HG02970 (cell line): Measurements from ENCODE around the gene JPH2.

Experiments used
- ATAC-seq: cut with Tn5 transposase; IDR thresholded peaks from one replicate; pipeline ENCODE4 v1.9.1; 2021; ENCODE audit warnings: mild to moderate bottlenecking, moderate library complexity, moderate number of reproducible peaks; ENCODE audit not compliant: unreplicated experiment, low FRiP score

Gene JPH2

GRCh38 chr20:44188752-44189151, 1.8 kb upstream of the JPH2 start:
- ATAC-seq = no peak

GRCh38 chr20:44187772-44188709, 1.1 kb upstream of the JPH2 start:
- ATAC-seq = no peak

- ATAC-seq = no peak
These were observed 324 bp downstream of the JPH2 start for GRCh38 chr20:44186674-44187053.

GRCh38 chr20:44186201-44186600, 787 bp downstream of the JPH2 start:
- no peak for ATAC-seq

GRCh38 chr20:44185574-44185973, 1.4 kb downstream of the JPH2 start:
- ATAC-seq = no peak

GRCh38 chr20:44183282-44183681, 3.7 kb downstream of the JPH2 start:
- ATAC-seq = no peak

- no peak for ATAC-seq
These were observed 4.1 kb downstream of the JPH2 start for GRCh38 chr20:44182863-44183262.

- no peak for ATAC-seq
These were observed 4.7 kb downstream of the JPH2 start for GRCh38 chr20:44182135-44182765.

- no peak for ATAC-seq
These were observed 5.4 kb downstream of the JPH2 start for GRCh38 chr20:44181611-44182010.

GRCh38 chr20:44180814-44181213, 6.2 kb downstream of the JPH2 start:
- ATAC-seq = no peak

- ATAC-seq = no peak
These were observed 10.0 kb downstream of the JPH2 start for GRCh38 chr20:44176833-44177534.

GRCh38 chr20:44174996-44175765, 11.8 kb downstream of the JPH2 start:
- ATAC-seq = no peak

GRCh38 chr20:44173846-44174245, 13.1 kb downstream of the JPH2 start:
- ATAC-seq = no peak

GRCh38 chr20:44173116-44173515, 13.9 kb downstream of the JPH2 start:
- no peak for ATAC-seq

GRCh38 chr20:44172572-44172950, 14.4 kb downstream of the JPH2 start:
- no peak for ATAC-seq

GRCh38 chr20:44171775-44172571, 15.0 kb downstream of the JPH2 start:
- ATAC-seq = no peak

- ATAC-seq = no peak
These were observed 16.1 kb downstream of the JPH2 start for GRCh38 chr20:44170816-44171410.

GRCh38 chr20:44167736-44168135, 19.3 kb downstream of the JPH2 start:
- no peak for ATAC-seq

GRCh38 chr20:44166477-44166876, 20.5 kb downstream of the JPH2 start:
- no peak for ATAC-seq
